GM19397 (cell line): ENCODE data around the gene ZFP28.

Experiments
- ATAC-seq: cut with Tn5 transposase; IDR thresholded peaks from one replicate; pipeline ENCODE4 v1.9.1; 2021; ENCODE audit warnings: mild to moderate bottlenecking, moderate library complexity; ENCODE audit not compliant: unreplicated experiment

Gene ZFP28

DNA sequence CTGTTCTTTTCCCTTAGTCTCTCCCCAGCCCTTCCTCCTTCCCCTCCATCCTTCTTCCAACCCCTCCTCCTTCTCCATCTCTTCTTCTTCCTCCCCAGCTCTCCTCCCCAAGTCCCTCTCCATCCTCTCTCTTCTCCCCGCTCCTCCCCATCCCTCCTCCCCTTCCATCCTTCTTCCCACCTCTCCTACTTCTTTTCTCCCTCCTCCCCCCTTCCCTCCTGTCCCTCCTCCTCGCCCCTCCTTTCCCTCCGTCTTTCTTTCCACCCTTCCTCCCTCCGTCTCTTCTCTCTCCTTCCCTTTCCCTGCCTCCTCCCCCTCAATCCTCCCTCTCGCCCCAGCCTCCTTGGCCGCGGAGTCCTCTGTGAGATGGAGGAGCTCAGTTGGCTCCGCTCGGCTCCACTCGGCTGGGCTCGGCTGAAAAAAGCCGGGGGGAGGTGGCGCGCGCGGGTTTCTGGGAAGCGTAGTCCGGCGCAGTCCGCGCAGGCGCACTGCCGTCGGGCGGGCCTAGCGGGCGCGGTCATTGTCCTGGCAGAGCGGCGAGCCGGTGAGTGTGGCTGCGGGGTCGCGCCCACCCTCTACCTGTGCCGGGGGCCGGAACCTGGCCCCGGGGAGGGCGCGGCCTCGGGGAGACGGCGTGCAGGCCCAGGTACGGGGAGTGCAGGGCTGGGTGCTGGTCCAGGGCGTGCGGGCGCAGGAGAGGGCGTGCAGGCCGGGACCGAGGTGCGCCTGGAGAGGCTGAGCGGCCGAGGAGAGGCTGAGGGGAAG lies 56.2 kb downstream of the ZFP28 start, which contains the start of gene ZNF71:
ZNF71 (plus strand) TSS at position 520 of the 765 bp plus-strand sequence. CDS start 6,257 bp downstream, outside the sequence.
- peak; percentile 97 for ATAC-seq

DNA sequence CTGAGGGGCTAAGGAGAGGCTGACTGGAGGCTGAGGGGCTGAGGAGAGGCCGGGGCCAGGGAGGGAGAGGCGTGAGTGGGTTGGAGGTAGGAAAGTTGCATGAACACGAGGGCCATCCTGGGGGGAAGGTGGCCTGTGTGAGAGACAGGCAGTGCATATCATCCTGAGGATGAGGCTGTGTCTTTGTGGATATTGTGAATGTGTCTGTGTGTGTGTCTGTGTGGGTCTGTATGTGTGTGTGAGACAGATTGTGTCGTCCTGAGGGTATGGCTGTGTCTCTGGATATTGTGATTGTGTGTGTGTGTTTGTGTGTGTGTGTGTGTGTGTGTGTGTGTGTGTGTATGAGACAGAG lies 56.8 kb downstream of the ZFP28 start:
- no peak for ATAC-seq

DNA sequence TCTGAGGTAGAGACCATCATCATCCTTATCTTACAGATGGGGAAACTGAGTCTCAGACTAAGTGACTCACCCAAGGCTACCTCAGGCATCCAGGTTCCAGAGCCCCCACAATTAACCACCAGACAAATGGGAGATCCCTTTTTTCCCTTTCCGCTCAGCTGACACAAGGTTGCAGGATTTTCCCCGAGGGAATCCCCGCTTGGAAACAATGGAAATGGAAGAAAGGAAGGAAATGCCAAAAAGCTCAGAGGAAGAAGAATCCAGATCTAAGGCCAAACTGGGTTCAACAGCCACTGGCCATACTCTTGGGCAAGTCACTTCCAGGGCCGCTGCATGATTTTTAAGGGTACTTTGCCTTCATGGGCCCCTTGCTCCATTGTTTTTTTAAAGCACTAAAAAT lies 57.9 kb downstream of the ZFP28 start:
- ATAC-seq, result no peak

DNA sequence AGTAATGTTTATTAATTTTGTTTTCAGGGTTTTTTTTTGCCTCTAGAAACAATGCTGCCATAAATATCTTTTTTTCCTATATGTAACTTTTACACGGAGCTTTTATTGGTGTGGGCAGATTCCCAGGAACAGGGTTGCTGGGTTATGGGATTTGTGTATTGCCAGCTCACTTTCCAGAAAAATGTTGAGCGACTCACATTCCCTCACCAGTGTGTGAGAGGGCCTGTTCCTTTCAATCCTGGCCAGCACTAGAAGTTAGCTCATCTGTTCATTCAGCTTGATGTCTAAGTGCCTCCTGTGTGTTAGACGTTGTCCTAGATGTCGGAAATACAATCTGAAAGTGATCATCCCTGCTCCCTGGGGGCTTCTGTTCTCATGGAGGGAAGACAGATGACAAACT lies 58.9 kb downstream of the ZFP28 start:
- ATAC-seq, result no peak

DNA sequence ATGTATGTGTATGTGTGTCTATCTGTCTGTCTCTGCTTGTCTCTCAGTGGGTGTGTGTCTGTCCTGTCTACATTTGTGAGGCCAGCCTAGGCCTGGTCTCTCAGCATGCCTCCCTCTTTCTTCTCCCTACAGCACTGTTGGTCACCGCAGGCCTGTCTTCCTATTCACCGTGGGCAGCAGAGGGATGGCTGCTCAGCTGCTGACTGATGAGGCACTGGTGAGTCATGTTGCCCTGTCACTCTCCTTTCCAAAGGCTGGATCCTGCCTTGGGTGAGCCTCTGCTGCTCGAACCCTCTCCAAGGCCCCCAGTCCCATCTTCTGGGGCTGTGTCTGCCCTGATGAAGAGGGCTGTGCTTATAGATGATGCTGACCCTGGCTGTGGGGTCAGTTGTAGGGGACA lies 62.6 kb downstream of the ZFP28 start:
- no peak for ATAC-seq

DNA sequence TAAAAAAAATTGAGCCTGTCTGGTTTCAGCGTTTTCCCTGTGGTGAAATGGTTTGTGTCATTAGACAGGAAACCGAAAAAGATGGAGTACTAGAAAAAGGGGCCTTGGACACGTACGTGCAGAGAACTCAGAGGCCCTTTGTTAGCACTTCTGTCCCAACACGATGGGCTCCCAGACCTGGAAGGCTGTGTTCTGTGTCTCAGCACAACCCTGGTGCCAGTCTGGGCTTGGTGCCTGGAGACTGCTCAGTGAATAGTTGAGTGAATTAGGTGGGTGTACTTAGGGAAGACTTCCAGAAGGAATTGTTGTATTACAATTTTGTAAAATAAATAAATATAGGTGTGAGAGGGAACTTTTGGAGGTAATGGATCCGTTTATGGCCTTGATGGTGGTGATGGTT lies 65.1 kb downstream of the ZFP28 start:
- no peak for ATAC-seq
